Transverse colon (tissue), 4 donors: ENCODE data around the gene NDUFV1.

Experiments used
- CTCF ChIP-seq, 5 experiments: fragments of 200-600 bp in 3 of 5; fragments of 450-650 bp in 2 of 5; sonication (generic) in 3 of 5; IDR thresholded peaks; 1 replicate in 2 of 5; 2 replicates in 3 of 5; pipeline ENCODE4 v1.5.1; 2016 to 2017; ENCODE audit warnings: antibody characterized with exemption in 5 of 5, inconsistent platforms in 3 of 5, mild to moderate bottlenecking in 2 of 5, moderate library complexity in 1 of 5
- POLR2AphosphoS5 ChIP-seq, 3 donors: sonication (generic); formaldehyde crosslinking; IDR thresholded peaks; one replicate each; pipeline ENCODE4 v1.6.1; 2016; ENCODE audit warnings: antibody characterized with exemption in 3 of 3

GRCh38 chr11:67562963-67563704, 43.6 kb upstream of the NDUFV1 start:
- TF ChIP-seq CTCF (IDR thresholded peaks at IDR 0.05), result no peak
- TF ChIP-seq POLR2AphosphoS5 (IDR thresholded peaks at IDR 0.05), result no peak
